Hindlimb muscle (tissue), 1 donor: ENCODE data around the gene ZBTB43. TPM values are rescaled to one million over a fixed set of nuclear protein-coding genes. Genes with fewer than 3 reads are reported as not detected.

Source experiments
- DNase-seq: peaks from one replicate; pipeline ENCODE4 v3.0.0-alpha.2; 2013
- polyA plus RNA-seq: library from polyadenylated mRNA; unstranded; fragments of 120-200 nt; gene quantifications from one replicate; pipeline ENCODE4 v1.2.1, GENCODE V29; 2013; ENCODE audit not compliant: insufficient read length

The ZBTB43 gene
- polyA plus RNA-seq, 1 donor: 16.2 TPM

- peak; percentile 70 for DNase-seq
Observed at GRCh38 chr9:126860077-126860756, 55.4 kb downstream of the ZBTB43 start, which contains the start of gene ZBTB34. ZBTB34 (plus strand) TSS chr9:126860639; CDS start chr9:126879400, 18,761 bp downstream.

- peak; percentile 17 for DNase-seq
Observed at GRCh38 chr9:126860757-126861466, 56.1 kb downstream of the ZBTB43 start.

- DNase-seq: peak; percentile 36
Observed at GRCh38 chr9:126861707-126862103, 56.9 kb downstream of the ZBTB43 start.

- DNase-seq: no peak
Observed at GRCh38 chr9:126862104-126862761, 57.4 kb downstream of the ZBTB43 start.

GRCh38 chr9:126864771-126865170 is 59.9 kb downstream of the ZBTB43 start:
- no peak for DNase-seq

GRCh38 chr9:126869368-126869767 is 64.5 kb downstream of the ZBTB43 start:
- no peak for DNase-seq

GRCh38 chr9:126872516-126872915 is 67.7 kb downstream of the ZBTB43 start:
- DNase-seq: no peak

- no peak for DNase-seq
Observed at GRCh38 chr9:126874546-126875314, 69.9 kb downstream of the ZBTB43 start.

- DNase-seq: no peak
Observed at GRCh38 chr9:126875756-126876510, 71.1 kb downstream of the ZBTB43 start.

- DNase-seq: no peak
Observed at GRCh38 chr9:126876531-126876930, 71.7 kb downstream of the ZBTB43 start.

- no peak for DNase-seq
Observed at GRCh38 chr9:126877418-126877817, 72.6 kb downstream of the ZBTB43 start.

GRCh38 chr9:126879288-126879687 is 74.4 kb downstream of the ZBTB43 start:
- DNase-seq: no peak

- DNase-seq: no peak
Observed at GRCh38 chr9:126880226-126880946, 75.5 kb downstream of the ZBTB43 start.

GRCh38 chr9:126880947-126881332 is 76.1 kb downstream of the ZBTB43 start:
- no peak for DNase-seq

GRCh38 chr9:126882746-126883145 is 77.9 kb downstream of the ZBTB43 start:
- no peak for DNase-seq

GRCh38 chr9:126883636-126884035 is 78.8 kb downstream of the ZBTB43 start:
- DNase-seq: no peak

- no peak for DNase-seq
Observed at GRCh38 chr9:126885131-126885641, 80.3 kb downstream of the ZBTB43 start.

GRCh38 chr9:126886034-126886822 is 81.4 kb downstream of the ZBTB43 start:
- no peak for DNase-seq

GRCh38 chr9:126886897-126887296 is 82.1 kb downstream of the ZBTB43 start:
- DNase-seq: no peak
